SK-N-SH (cell line): ENCODE results near the gene R3HDM4.

ENCODE experiments used
- GABPA ChIP-seq: IDR thresholded peaks from 2 replicates; pipeline ENCODE4 v1.4.0; 2012; ENCODE audit warnings: low read depth, mild to moderate bottlenecking
- JUND ChIP-seq: IDR thresholded peaks from 2 replicates; pipeline ENCODE4 v1.4.0; 2012
- POLR2AphosphoS5 ChIP-seq: IDR thresholded peaks from 2 replicates; pipeline ENCODE4 v1.6.1; 2012; ENCODE audit warnings: low read depth, low read length
- RFX5 ChIP-seq: IDR thresholded peaks from 2 replicates; pipeline ENCODE4 v1.6.1; 2012; ENCODE audit warnings: mild to moderate bottlenecking, improper control_type of control experiment, low read length
- SIN3A ChIP-seq: IDR thresholded peaks from 2 replicates; pipeline ENCODE4 v1.6.1; 2012; ENCODE audit warnings: low read depth, mild to moderate bottlenecking, low read length, moderate library complexity, borderline replicate concordance
- TF ChIP-seq, protein P1 (sequence below): IDR thresholded peaks from 2 replicates; pipeline ENCODE4 v1.6.1; 2012; ENCODE audit warnings: mild to moderate bottlenecking, low read depth, low read length, moderate library complexity
- TF ChIP-seq, protein P2 (sequence below): fragments of 200-600 bp; sonication (generic); IDR thresholded peaks from 2 replicates; pipeline ENCODE4 v1.6.1; 2017; ENCODE audit warnings: antibody characterized with exemption, mild to moderate bottlenecking, moderate library complexity
- TF ChIP-seq, protein P3 (sequence below): IDR thresholded peaks from 2 replicates; pipeline ENCODE4 v1.4.0; 2012; ENCODE audit warnings: low read depth

DNA sequence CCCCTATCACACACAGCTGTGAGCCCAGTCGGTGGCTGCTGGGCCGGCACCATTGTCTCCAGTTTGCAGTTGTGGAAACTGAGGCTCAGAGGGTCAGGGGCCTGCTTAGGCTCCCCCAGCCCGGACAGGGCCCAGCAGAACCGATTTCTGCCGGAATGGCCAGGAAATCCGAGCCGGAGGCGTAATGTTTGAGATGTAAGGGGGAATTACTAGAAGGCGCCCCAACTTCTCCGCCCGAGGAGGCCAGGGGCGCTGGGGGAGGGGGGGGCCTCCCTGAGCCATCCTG, 5.1 kb upstream of the R3HDM4 start:
- TF ChIP-seq, protein P1, sequence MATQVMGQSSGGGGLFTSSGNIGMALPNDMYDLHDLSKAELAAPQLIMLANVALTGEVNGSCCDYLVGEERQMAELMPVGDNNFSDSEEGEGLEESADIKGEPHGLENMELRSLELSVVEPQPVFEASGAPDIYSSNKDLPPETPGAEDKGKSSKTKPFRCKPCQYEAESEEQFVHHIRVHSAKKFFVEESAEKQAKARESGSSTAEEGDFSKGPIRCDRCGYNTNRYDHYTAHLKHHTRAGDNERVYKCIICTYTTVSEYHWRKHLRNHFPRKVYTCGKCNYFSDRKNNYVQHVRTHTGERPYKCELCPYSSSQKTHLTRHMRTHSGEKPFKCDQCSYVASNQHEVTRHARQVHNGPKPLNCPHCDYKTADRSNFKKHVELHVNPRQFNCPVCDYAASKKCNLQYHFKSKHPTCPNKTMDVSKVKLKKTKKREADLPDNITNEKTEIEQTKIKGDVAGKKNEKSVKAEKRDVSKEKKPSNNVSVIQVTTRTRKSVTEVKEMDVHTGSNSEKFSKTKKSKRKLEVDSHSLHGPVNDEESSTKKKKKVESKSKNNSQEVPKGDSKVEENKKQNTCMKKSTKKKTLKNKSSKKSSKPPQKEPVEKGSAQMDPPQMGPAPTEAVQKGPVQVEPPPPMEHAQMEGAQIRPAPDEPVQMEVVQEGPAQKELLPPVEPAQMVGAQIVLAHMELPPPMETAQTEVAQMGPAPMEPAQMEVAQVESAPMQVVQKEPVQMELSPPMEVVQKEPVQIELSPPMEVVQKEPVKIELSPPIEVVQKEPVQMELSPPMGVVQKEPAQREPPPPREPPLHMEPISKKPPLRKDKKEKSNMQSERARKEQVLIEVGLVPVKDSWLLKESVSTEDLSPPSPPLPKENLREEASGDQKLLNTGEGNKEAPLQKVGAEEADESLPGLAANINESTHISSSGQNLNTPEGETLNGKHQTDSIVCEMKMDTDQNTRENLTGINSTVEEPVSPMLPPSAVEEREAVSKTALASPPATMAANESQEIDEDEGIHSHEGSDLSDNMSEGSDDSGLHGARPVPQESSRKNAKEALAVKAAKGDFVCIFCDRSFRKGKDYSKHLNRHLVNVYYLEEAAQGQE = no peak
- TF ChIP-seq, protein P2, sequence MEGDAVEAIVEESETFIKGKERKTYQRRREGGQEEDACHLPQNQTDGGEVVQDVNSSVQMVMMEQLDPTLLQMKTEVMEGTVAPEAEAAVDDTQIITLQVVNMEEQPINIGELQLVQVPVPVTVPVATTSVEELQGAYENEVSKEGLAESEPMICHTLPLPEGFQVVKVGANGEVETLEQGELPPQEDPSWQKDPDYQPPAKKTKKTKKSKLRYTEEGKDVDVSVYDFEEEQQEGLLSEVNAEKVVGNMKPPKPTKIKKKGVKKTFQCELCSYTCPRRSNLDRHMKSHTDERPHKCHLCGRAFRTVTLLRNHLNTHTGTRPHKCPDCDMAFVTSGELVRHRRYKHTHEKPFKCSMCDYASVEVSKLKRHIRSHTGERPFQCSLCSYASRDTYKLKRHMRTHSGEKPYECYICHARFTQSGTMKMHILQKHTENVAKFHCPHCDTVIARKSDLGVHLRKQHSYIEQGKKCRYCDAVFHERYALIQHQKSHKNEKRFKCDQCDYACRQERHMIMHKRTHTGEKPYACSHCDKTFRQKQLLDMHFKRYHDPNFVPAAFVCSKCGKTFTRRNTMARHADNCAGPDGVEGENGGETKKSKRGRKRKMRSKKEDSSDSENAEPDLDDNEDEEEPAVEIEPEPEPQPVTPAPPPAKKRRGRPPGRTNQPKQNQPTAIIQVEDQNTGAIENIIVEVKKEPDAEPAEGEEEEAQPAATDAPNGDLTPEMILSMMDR = no peak
- TF ChIP-seq JUND (no peak), POLR2AphosphoS5 (no peak), GABPA (no peak), SIN3A (no peak), RFX5 (no peak)
- TF ChIP-seq, protein P3, sequence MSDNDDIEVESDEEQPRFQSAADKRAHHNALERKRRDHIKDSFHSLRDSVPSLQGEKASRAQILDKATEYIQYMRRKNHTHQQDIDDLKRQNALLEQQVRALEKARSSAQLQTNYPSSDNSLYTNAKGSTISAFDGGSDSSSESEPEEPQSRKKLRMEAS = no peak
